HG02938 (cell line): Measurements from ENCODE around the gene SPINT2.
"Not testable (repeated sequence)": the region's sequence is repeated elsewhere in the genome, so short reads cannot be mapped to it uniquely, and the experiment has no call there.

Experiments
- ATAC-seq: cut with Tn5 transposase; IDR thresholded peaks from one replicate; pipeline ENCODE4 v1.9.1; 2021; ENCODE audit warnings: mild to moderate bottlenecking, moderate library complexity; ENCODE audit not compliant: unreplicated experiment

Gene SPINT2

GRCh38 chr19:38234615-38235014 is 29.8 kb upstream of the SPINT2 start:
- no peak for ATAC-seq

DNA sequence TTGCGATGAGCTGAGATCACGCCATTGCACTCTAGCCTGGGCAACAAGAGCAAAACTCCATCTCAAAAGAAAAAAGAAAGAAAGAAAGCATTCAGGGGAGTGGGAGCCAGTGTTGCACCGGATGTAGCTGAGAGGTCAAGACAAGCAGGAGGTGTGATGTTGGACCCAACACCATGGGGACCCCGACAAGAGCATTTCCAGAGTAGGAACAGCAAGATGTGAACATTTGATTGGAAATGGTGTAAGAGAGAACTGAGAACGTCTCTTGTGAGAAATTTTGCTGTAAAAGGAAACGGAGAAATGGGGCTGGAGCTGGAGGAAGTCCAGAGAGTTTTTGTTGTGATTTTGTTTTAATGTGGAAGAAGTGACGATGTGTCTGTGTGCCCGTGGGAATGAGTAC is 24.6 kb upstream of the SPINT2 start:
- no peak for ATAC-seq

GRCh38 chr19:38243279-38243673 is 21.1 kb upstream of the SPINT2 start:
- ATAC-seq = no peak

DNA sequence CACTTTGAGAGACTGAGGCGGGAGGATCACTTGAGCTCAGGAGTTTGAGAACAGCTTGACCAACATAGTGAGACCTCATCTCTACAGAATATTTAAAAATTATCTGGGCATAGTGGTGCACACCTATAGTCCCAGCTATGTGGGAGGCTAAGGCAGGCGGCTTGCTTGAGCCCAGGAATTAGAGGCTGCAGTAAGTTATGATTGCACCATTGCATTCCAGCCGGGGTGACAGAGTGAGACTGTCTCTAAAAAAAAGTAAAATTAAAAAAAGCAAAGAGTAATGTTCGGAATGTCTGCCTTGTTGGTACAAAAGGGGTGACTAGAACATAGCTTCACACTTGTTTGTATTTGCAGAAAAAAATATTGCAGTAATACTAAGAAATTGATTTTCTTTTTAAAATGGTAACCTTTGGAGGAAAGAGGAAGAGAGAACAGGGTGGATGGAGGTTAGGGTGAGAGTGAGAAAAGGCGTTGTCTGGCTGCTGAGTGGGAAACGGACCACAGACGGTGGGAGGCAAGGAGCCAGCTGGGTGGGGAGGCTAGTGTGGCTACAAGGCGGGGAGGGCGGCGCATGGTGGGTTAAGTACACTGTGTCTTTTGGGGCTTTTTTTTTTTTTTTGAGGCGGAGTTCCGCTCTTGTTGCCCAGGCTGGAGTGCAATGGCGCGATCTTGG is 18.4 kb upstream of the SPINT2 start:
- no peak for ATAC-seq

GRCh38 chr19:38247126-38247525 is 17.2 kb upstream of the SPINT2 start:
- no peak for ATAC-seq

GRCh38 chr19:38247734-38248268 is 16.6 kb upstream of the SPINT2 start:
- ATAC-seq = no peak

DNA sequence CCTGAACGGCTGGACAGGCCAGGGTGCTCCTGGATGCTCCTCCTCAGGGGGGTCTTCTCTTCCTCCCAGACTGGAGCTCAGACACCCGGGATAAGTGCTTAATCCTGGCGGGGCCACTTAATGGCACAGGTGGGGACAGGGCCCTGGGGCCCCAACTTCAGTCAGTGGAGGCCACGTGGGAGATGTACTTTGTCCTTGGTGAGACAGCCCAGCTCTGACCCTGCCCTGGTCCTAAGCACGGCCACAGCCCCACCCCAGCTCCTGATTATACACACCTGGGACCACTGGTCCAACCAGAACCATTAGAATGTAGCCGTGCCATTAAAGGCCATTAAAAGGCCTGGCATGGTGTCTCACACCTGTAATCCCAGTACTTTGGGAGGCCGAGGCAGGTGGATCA is 16.0 kb upstream of the SPINT2 start:
- no peak for ATAC-seq

- no peak for ATAC-seq
These were observed 13.9 kb upstream of the SPINT2 start for GRCh38 chr19:38250428-38250820.

- no peak for ATAC-seq
These were observed 13.4 kb upstream of the SPINT2 start for GRCh38 chr19:38250821-38251563.

- ATAC-seq = no peak
These were observed 12.8 kb upstream of the SPINT2 start for GRCh38 chr19:38251564-38252051.

- no peak for ATAC-seq
These were observed 12.0 kb upstream of the SPINT2 start for GRCh38 chr19:38252385-38252784.

DNA sequence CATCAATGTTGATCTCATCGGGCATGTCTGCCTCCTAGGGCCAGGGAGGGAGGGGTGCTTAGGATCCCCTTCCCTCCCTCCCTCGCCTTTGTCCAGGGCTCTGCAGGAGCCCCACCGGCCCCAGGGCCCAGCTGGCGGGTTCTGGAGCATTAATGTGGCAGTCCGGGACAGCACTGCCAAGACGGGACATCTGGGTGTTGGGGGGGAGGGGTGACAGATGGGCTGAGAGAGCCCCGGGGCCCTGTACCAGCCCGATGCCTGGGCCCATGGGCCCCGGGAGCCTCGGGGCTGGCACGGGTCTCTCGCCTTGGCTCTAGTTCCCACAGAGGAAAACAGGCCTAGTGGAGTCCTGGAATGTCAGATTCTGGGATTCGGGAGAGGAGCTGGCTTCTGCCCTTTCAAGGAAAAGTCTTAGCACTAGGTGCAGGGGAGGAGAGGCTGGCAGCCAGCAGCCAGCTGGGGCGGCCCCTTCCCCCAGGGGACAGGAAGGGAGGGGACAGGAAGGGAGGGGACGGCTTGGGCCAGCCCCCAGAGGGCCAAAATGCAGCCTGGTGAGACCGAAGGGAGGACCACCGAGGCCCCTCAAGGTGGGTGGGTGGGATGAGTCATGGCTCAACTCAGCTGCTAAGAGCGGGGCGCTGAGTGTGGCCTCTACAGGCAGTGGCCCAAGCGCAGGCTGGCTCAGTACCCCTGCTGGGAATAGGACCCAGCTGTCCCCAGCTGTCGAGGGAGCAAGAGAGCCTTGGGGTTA is 11.3 kb upstream of the SPINT2 start:
- no peak for ATAC-seq

DNA sequence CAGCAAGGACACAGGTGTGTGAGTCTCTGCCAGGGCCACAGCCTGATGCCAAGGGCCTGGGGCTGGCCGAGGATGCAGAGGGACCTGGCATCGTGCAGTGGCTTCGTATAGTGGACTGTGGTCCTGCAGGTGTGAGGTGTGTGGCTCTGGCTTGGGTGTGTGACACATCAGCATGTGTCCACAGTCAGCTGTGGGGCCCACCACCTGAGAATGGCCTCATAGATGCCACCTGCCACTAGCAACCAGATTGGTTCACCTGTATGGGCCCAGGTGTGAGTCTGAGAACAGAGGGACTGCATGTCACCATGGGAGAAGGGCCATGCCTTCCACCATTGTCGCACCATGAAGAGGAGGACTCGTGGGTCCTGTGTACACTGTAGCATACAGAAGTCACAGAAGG is 10.6 kb upstream of the SPINT2 start:
- ATAC-seq = no peak

DNA sequence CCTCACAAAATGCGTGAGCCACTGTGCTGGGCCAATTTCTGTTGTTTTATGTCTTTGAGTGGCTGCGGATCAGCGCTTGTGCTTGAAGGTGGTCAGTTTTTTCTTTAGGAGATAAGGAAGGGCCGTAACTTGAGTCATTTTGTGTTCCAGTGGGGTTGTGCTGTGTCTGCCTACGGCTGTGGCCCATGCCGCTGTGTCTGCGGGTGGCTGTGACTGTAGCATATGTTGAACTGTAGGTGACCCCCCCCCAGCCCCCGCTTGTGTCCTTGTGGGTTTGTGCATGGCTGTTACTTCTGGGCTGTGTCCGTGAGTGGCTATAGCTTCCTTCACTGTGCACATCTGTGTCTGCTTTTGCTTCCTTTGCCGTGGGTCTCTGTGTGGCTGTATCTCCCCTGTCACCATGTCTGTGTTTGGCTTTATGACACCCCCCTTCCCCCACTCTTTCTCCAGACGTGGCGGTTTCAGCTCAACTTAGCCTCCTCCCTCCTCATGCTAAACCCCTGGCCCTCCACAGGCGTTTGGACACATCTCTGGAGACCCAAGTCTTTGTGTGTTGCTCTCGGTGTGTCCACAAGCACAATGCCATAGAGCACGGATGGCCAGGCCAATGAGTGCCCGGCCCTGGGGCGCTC is 8.9 kb upstream of the SPINT2 start:
- no peak for ATAC-seq

GRCh38 chr19:38261942-38262341 is 2.4 kb upstream of the SPINT2 start:
- not testable (repeated sequence) for ATAC-seq

DNA sequence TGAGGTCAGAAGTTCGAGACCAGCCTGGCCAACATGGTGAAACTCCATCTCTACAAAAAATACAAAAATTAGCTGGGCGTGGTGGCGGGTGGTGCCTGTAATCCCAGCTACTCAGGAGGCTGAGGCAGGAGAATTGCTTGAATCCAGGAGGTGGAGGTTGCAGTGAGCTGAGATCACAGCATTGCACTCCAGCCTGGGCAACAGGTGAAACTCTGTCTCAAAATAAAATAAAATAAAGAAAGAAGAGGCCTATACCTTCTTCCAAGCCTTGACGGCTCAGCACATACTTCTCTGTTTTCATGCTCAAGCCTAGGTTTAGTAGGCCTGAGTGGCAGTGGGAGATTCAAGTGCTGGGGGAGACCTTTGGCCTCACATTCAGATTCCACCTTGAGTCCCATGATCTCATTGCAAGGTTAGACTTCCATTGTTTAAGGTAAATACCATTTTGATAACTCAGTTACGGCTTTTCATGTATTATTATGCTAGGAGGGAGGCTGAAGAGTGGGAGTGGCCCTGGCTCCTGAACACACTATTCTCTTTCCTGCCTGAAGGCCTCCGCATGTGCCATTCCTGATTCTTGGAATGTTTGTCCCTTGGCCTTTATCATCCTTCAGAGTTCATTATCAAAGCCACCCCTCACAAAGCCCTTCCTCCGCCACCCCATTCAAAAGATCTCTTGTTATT is 1.6 kb upstream of the SPINT2 start:
- ATAC-seq = no peak

- ATAC-seq = no peak
These were observed 486 bp upstream of the SPINT2 start for GRCh38 chr19:38263689-38264485.

- no peak for ATAC-seq
These were observed 964 bp downstream of the SPINT2 start for GRCh38 chr19:38265213-38265861.

DNA sequence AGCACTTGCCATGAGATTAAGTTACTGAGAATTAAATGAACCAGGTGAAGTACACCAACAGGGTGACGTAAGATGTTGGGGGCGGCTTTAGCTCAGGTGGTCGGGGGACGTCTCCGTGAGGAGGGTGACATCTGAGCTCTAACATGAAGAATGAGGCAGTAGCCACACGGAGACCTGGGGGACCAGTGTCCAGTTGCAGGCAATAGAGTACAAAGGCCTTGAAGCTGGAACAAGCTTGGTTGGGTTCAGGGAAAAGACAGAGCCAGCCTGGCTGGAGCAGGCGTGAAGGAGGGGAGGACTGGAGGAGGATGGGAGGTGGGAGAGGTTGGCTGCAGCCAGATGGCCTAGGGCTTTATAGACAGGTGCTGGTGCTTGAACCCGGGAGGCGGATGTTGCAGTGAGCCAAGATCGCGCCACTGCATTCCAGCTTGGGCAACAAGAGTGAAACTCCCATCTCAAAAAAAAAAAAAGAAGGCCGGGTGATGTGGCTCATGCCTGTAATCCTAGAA is 1.6 kb downstream of the SPINT2 start:
- ATAC-seq = no peak
